GM18520 (cell line): ENCODE results near the gene DNASE2.

Experiments used
- ATAC-seq: cut with Tn5 transposase; IDR thresholded peaks from one replicate; pipeline ENCODE4 v1.9.1; 2021; ENCODE audit not compliant: unreplicated experiment

The DNASE2 gene

DNA sequence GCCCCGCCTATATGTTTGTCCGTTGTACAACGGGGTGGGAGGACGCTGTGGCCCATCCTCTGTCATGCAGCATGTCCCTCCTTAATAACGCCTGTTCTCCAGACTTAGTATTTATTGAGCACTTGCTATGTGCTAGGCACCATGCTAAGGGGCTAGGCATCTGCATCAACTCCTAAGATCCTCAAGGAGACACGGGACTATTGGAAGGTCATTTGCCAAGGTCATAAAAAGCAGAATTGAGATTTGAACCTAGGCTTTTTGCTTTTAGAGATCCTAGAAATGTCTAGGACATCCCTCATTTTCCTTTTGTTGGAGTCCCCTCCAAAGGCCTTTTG is 44.8 kb downstream of the DNASE2 start:
- no peak for ATAC-seq

DNA sequence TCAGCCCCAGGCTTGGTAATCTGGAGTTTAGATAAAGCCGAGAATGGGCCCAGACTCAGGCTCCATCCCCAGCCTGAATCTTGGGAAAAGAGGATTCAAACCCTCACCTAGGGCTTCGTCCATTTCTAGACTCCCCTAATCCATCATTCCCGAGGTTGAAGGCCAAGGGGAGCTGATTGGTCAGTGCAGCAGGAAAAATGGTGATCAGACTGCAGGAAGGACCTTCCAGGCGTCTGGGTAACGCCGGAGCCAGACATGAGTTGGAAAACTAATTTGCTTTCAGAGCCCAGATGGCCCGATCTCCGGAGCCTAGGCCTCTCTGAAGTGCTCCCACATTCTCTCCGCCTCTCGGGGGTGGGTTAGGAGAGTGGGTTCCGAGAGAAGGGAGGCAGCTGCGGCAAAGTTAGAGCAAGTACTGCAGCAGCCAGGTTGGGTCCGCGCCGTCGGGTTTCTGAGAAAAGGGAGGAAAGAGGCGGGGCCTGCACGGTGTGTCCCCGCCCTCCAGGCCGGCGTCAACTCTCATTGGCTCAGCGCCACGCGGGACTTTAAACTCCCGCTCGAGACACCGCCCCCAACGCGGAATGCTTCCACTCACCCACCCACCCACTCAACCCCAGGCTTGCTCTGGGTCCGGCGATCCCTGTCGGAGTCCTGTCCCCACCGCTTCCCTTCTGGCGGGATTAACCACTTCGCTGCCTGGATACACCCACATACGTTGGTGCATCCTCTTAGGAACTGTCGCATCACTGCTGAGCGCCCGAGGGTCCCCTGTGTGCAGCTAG is 46.1 kb downstream of the DNASE2 start:
- ATAC-seq: no peak

DNA sequence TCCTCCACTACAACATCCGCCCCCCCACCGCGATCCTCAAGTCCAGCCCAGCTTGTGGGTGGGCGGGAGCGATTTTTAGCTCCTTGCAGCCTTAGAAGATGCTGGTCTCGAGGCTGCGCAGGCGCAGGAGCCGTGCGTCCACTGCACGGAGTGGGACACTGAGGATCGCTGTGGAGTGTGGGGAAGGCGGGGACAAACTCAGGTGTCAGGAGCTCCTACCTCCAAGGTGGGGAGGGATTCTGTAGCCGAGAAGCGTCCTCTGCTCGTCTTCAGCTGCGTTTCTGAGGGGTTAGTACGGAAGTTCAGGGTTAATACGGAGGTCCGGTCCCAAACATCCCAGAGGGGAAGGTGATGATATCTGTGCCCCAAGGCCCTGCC is 46.7 kb downstream of the DNASE2 start, which contains the start of gene RTBDN:
TSS of gene RTBDN (minus strand) at position 14 of the 378 bp plus-strand sequence. CDS start 4,600 bp downstream, outside the sequence.
- ATAC-seq: no peak

DNA sequence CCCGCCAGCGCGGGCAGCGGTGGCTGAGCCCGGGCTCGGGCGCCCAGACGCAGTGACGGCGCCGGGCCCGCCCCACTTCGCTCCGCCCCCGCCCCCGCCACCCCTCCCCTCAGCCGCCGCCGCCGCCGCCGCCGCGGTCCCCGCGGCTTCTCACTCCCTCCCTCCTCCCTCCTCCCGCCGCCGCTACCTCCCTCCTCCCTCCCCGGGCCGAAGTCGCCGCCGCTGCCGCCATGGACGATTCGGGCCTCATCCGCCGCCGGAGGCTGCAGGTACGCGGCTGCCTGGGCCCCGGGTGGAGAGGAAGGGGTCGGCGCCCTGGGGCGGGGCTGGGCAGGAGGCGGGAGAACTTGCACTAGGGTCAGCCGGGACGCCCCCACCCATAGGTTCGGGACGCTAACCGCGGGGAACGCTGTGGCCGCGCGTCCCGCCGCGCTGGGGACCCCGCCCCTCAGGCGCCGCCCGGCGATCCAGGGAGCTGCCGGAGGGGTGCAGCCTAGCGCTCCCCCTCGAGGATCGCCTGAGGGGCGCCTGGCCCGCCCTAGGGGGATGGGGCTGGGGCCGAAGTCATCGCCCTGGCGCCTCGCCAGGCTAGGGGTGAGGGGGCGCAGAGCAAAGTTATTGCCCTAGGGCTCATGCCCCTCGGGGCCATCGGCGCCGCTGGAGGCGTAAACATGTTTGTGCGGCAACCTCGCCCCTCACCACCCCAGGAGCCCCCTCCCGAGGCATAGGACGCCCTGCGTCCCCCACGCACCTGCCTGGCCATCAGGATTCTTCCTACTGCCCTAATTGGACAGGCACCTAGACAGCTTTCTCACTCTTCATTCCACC is 47.3 kb downstream of the DNASE2 start:
- ATAC-seq: no peak

DNA sequence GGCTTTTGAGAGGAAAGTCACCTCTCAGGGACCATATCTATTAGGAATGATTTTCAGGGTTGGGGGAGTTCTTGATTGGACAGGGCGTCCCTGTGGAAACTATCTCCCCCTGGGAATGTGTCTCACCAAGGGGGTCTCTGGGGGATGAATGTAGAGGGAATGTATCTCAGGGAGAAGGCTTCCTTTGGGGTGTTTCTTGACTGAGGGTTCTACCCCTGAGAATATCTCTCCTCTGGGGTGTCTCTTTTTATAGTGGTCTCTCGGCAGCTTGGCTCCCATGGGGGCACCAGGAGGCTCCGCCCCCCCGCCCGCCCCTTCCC is 47.9 kb downstream of the DNASE2 start:
- no peak for ATAC-seq

DNA sequence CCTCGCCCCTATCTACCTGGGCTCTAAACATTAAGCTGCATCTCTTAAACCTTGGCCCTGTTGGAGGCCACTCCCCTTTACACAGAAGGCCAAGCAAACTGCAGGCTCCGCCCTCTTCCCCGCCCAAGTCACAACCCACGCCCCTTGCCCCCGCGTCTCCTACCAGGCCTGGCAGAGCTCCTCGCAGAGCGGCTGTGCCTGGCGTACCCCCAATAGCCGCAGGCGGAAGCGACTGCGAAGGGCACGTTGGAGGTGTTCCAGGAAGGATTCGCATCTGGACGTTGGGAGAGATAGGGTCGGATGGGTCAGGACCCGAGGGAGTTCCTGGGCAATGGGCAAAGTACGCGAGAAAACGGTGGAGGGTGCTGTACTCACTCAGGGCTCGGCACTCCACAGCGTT is 52.8 kb downstream of the DNASE2 start:
- ATAC-seq: no peak

DNA sequence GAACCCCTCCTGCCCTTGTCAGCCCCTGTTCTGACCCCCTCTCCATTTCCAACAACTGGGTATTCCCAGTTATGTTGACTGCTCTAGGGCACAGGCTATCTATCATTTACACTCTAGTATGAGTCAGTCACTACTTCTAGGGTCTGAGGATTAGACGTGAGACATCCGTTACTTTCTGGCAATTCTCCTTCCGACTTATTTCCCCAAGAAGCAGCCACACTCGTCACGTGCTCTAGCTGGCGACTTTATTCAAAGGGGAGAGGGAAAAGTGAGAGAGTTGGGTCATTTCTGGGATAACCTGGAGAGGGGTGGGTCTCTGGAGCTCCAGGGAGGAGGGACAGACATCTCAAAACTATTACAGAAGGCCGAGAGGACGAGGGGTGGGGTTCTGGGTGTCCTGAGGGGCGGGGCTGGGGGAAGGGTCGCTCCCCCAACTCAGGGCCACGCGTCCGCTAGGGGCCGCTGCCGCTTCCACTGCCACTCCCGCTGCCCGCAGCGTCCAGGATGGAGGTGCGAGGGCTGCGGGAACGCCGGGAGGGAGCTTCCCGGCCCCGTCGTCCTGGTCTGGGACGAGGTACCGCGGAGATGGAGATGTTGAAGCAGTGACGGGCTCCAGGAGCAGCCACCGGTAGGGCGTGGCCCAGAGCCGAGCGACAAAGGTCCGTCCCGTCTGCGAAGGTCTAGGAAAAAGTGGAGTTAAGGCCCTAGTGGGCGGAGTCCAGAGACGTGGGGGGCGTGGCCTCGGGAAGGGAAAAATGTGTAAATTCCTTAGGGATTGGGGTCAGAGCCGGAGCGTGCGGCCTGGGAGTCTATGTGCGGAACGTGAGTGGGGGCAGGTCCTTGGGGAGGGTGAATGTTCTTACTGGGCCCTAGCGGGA is 55.8 kb downstream of the DNASE2 start:
- ATAC-seq: no peak
